ENCODE data around the gene PLA2G1B. TPM values are rescaled to one million over a fixed set of nuclear protein-coding genes. Genes with fewer than 3 reads are reported as not detected.

PLA2G1B gene
- total and polyA plus RNA-seq, 9 of the 15 experiments (the other 6 are each of a cell fraction or from before 2014, with no cell fraction given), result 1.4 TPM; not detected in 8

- H3K9me3 ChIP-seq (replicated peaks; ENCODE audit: control insufficient read depth, insufficient read depth, low read depth, low read length), result no peaks in the 10 kb centered on the region
- ATAC-seq (no peak), DNase-seq (ENCODE audit: extremely low read depth in 1 of 4, low spot score in 3 of 4) (no peak), FAIRE-seq (no peak)
- no peaks in the 10 kb centered on the region for H4K20me1 ChIP-seq (replicated peaks; ENCODE audit: control insufficient read depth, insufficient read depth, low read length)
- no peaks in the 10 kb centered on the region for H3K79me2 ChIP-seq (ENCODE audit: control insufficient read depth, insufficient read depth, low read length)
- no peak overlapping the region for H3K27ac ChIP-seq (ENCODE audit: extremely low read depth, low read depth, low read length)
- no peak overlapping the region for H3K4me2 ChIP-seq (ENCODE audit: insufficient read depth, low read length)
- no peak overlapping the region for H3K9ac ChIP-seq (ENCODE audit: insufficient read depth in 1 of 2, low read depth in 2 of 2, low read length in 2 of 2)
- intact Hi-C loops (cut with micrococcal nuclease), result no loop called here
- H3K36me3 ChIP-seq (ENCODE audit: control insufficient read depth, insufficient read depth, low read length), result no peaks in the 10 kb centered on the region
- in situ Hi-C loops (cut with MboI), result no loop called here
- ChIA-PET CTCF (ENCODE audit: low intra/inter-chr PET ratio) (no interaction called here), POLR2A (interaction anchor here (0.7 kb wide), 1 partner anchor 686 kb away, joined by 3 read pairs; no protein-coding TSS in a partner anchor)
- 3% methylated on average over 5 of the region's 5 CpGs for WGBS (ENCODE audit: insufficient coverage, low coverage, missing lambda C conversion rate)
- no peaks in the 10 kb centered on the region for H3K9me1 ChIP-seq (ENCODE audit: control insufficient read depth, insufficient read depth, low read length)
- H3K4me1 ChIP-seq (replicated peaks in 1 of 2; ENCODE audit: control insufficient read depth in 2 of 2, insufficient read depth in 2 of 2, low read length in 2 of 2), result peaks cover 12 to 17% of the 10 kb centered on the region in 2 experiments
- no TSS peak for BruUV-seq (replicated peaks)
- H2AFZ ChIP-seq (ENCODE audit: low read depth, low read length), result no peak overlapping the region
- peaks cover 19 to 22% of the 10 kb centered on the region in 2 experiments; a peak in 4 of 5 replicates for H3K27me3 ChIP-seq (ENCODE audit: control insufficient read depth in 2 of 2, insufficient read depth in 2 of 2, low read length in 2 of 2)
- no peak overlapping the region for H3K4me3 ChIP-seq
- TF ChIP-seq, protein P1, sequence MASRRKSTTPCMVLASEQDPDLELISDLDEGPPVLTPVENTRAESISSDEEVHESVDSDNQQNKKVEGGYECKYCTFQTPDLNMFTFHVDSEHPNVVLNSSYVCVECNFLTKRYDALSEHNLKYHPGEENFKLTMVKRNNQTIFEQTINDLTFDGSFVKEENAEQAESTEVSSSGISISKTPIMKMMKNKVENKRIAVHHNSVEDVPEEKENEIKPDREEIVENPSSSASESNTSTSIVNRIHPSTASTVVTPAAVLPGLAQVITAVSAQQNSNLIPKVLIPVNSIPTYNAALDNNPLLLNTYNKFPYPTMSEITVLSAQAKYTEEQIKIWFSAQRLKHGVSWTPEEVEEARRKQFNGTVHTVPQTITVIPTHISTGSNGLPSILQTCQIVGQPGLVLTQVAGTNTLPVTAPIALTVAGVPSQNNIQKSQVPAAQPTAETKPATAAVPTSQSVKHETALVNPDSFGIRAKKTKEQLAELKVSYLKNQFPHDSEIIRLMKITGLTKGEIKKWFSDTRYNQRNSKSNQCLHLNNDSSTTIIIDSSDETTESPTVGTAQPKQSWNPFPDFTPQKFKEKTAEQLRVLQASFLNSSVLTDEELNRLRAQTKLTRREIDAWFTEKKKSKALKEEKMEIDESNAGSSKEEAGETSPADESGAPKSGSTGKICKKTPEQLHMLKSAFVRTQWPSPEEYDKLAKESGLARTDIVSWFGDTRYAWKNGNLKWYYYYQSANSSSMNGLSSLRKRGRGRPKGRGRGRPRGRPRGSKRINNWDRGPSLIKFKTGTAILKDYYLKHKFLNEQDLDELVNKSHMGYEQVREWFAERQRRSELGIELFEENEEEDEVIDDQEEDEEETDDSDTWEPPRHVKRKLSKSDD (conservative IDR thresholded peaks at IDR 0.05; ENCODE audit: low read length), result no peak
- TF ChIP-seq ZNF583 (CRISPR knock-in tag; IDR thresholded peaks at IDR 0.05) (no peak), MBD1 (CRISPR knock-in tag; IDR thresholded peaks at IDR 0.05) (no peak), NEUROD1 (IDR thresholded peaks at IDR 0.05; ENCODE audit: borderline replicate concordance, low read depth, low read length, partially characterized antibody) (no peak), RCOR1 (IDR thresholded peaks at IDR 0.05; ENCODE audit: borderline replicate concordance in 1 of 2, low read depth in 2 of 2, low read length in 2 of 2) (no peak), TAF7 (tag; IDR thresholded peaks at IDR 0.05) (no peak), TRIM28 (IDR thresholded peaks at IDR 0.05) (no peak), NFATC3 (IDR thresholded peaks at IDR 0.05) (no peak), ZNF384 (IDR thresholded peaks at IDR 0.05; ENCODE audit: low read depth, low read length) (no peak), ZNF311 (CRISPR knock-in tag; IDR thresholded peaks at IDR 0.05) (no peak)
- TF ChIP-seq, protein P2, sequence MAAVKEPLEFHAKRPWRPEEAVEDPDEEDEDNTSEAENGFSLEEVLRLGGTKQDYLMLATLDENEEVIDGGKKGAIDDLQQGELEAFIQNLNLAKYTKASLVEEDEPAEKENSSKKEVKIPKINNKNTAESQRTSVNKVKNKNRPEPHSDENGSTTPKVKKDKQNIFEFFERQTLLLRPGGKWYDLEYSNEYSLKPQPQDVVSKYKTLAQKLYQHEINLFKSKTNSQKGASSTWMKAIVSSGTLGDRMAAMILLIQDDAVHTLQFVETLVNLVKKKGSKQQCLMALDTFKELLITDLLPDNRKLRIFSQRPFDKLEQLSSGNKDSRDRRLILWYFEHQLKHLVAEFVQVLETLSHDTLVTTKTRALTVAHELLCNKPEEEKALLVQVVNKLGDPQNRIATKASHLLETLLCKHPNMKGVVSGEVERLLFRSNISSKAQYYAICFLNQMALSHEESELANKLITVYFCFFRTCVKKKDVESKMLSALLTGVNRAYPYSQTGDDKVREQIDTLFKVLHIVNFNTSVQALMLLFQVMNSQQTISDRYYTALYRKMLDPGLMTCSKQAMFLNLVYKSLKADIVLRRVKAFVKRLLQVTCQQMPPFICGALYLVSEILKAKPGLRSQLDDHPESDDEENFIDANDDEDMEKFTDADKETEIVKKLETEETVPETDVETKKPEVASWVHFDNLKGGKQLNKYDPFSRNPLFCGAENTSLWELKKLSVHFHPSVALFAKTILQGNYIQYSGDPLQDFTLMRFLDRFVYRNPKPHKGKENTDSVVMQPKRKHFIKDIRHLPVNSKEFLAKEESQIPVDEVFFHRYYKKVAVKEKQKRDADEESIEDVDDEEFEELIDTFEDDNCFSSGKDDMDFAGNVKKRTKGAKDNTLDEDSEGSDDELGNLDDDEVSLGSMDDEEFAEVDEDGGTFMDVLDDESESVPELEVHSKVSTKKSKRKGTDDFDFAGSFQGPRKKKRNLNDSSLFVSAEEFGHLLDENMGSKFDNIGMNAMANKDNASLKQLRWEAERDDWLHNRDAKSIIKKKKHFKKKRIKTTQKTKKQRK (IDR thresholded peaks at IDR 0.05; ENCODE audit: borderline replicate concordance, low read depth, low read length), result no peak
Observed at GRCh38 chr12:120376934-120377572, 49.5 kb upstream of the PLA2G1B start.

Data from K562 (cell line).